Peyer's patch (tissue), 4 donors: ENCODE measurements around the gene PINLYP.

ENCODE experiments used
- POLR2A ChIP-seq, 2 donors: fragments of 450-650 bp; IDR thresholded peaks; one replicate each; pipeline ENCODE4 v1.5.1; 2017; ENCODE audit warnings: antibody characterized with exemption in 2 of 2, mild to moderate bottlenecking in 2 of 2, moderate library complexity in 2 of 2
- TF ChIP-seq, protein P1 (sequence below), 6 experiments: fragments of 450-650 bp in 4 of 6; fragments of 200-600 bp in 2 of 6; sonication (generic) in 1 of 6; IDR thresholded peaks; one replicate each; pipeline ENCODE4 v1.5.1; 2017 to 2019; ENCODE audit warnings: antibody characterized with exemption in 6 of 6, mild to moderate bottlenecking in 3 of 6, moderate library complexity in 1 of 6

DNA sequence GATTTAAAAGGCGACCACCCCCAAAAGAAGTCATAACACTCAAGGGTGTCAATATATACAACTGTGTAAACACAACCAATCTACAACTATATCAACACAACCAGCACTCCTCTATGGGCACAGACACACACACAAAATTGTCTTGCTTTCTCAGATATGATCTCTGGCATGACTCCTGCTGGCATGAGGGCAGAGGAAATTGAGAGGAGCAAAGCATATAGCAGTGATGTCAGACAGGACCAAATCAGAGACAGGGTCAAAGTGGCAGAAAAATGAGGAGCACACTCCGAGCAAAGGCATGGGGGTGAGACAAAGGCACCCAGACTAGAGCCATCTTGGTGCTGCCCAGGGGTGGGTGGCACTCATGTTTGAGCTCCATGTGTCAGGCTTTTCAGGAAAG, 10.7 kb downstream of the PINLYP start:
- no peak for TF ChIP-seq POLR2A (IDR thresholded peaks at IDR 0.05)
- TF ChIP-seq, protein P1, sequence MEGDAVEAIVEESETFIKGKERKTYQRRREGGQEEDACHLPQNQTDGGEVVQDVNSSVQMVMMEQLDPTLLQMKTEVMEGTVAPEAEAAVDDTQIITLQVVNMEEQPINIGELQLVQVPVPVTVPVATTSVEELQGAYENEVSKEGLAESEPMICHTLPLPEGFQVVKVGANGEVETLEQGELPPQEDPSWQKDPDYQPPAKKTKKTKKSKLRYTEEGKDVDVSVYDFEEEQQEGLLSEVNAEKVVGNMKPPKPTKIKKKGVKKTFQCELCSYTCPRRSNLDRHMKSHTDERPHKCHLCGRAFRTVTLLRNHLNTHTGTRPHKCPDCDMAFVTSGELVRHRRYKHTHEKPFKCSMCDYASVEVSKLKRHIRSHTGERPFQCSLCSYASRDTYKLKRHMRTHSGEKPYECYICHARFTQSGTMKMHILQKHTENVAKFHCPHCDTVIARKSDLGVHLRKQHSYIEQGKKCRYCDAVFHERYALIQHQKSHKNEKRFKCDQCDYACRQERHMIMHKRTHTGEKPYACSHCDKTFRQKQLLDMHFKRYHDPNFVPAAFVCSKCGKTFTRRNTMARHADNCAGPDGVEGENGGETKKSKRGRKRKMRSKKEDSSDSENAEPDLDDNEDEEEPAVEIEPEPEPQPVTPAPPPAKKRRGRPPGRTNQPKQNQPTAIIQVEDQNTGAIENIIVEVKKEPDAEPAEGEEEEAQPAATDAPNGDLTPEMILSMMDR (IDR thresholded peaks at IDR 0.05), result no peak
